Astrocyte (in vitro differentiated cells and primary cell): ENCODE results near the gene MYCN.

Experiments used
- CTCF ChIP-seq: IDR thresholded peaks from 2 replicates; pipeline ENCODE4 v1.5.1; 2011; ENCODE audit warnings: low read depth, mild to moderate bottlenecking, inconsistent platforms, low read length, moderate library complexity; ENCODE audit not compliant: insufficient read depth
- EZH2 ChIP-seq: IDR thresholded peaks from 2 replicates; pipeline ENCODE4 v1.6.1; 2012; ENCODE audit warnings: mild to moderate bottlenecking, low read length, inconsistent platforms; ENCODE audit not compliant: insufficient read depth

DNA sequence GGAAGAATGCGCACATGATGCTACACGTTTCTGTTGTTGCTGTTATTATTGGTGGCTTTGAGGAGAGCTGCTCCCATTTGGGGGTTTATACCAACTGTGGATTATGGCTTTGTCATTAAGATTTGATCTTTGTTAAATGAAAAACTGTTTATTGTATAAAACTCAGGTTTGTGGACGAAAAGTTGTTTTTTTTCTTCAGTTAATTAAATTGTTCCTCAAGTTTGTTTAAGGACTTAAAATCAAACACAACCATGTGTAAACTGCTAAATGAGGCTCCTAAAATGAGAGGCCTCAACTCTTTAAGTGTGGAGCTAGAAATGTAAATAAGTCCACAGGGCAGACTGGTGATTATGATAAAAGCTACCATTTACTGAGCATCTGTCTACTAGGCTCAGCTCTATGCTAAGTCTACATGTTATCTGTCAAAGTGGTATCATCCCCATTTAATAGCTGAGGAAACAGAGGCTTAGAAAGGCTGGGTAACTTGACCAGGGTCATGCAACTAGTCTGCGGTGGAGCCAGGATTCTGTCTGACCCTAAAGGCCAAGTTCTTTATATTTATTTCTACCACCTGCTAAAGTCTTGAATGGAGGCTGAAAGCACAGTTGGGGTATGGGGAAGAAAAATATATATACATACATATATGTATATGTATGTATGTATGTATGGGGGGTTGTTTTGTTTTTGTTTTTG, 4.1 kb downstream of the MYCN start:
- TF ChIP-seq CTCF (no peak), EZH2 (no peak)
